Left lung (tissue), 10 donors: ENCODE data around the gene PPP1R1C. TPM values are rescaled to one million over a fixed set of nuclear protein-coding genes. Genes with fewer than 3 reads are reported as not detected.
A peak's percentile ranks its signal among the peaks of the same experiment; 100 is the strongest.
"Not testable (repeated sequence)": the region's sequence is repeated elsewhere in the genome, so short reads cannot be mapped to it uniquely, and the experiment has no call there.

Experiments used
- ATAC-seq: fragments of 200-7000 bp; cut with Tn5 transposase; one replicate; pipeline ENCODE4 v1.9.1; 2020; ENCODE audit warnings: moderate library complexity
- DNase-seq, 4 donors: peaks; one replicate each; pipeline ENCODE4 v3.0.0-alpha.2; 2013 to 2020
- H3K27ac ChIP-seq, 2 donors: fragments of 200-600 bp; sonication (generic) in 1 of 2; one replicate each; pipeline versions ENCODE4 v1.5.0 to v1.8.0; 2020 to 2021
- H3K27me3 ChIP-seq, 2 donors: fragments of 200-600 bp; sonication (generic) in 1 of 2; one replicate each; pipeline versions ENCODE4 v1.5.0 to v1.8.0; 2020 to 2021
- H3K36me3 ChIP-seq, 2 donors: fragments of 200-600 bp; sonication (generic) in 1 of 2; one replicate each; pipeline versions ENCODE4 v1.5.0 to v1.8.0; 2020 to 2021
- H3K4me1 ChIP-seq, 2 donors: fragments of 200-600 bp; one replicate each; pipeline ENCODE4 v1.8.0; 2021
- H3K4me3 ChIP-seq, 2 donors: fragments of 200-600 bp; sonication (generic) in 1 of 2; one replicate each; pipeline versions ENCODE4 v1.5.0 to v1.8.0; 2020 to 2021; ENCODE audit warnings: mild to moderate bottlenecking in 1 of 2
- H3K9me3 ChIP-seq, 2 donors: fragments of 200-600 bp; sonication (generic) in 1 of 2; one replicate each; pipeline versions ENCODE4 v1.5.0 to v1.8.0; 2020 to 2021
- intact Hi-C, 2 donors: fragments of 100-400 bp; cut with DNase I; formaldehyde crosslinking; loops; one replicate each; pipeline versions ENCODE4 v1.11.2 to v1.14.2; 2022
- polyA plus RNA-seq, 6 donors: library from polyadenylated mRNA; unstranded; fragments of 120-200 nt; gene quantifications; one replicate each; pipeline ENCODE4 v1.2.1, GENCODE V29; 2013; ENCODE audit not compliant: insufficient read length in 6 of 6
- total RNA-seq, 2 donors: library from RNA; stranded (reverse); fragmentation: NEBNext Ultra II Directional; extraction: Animal tissue kit (Norgen Biotek cat#: 25700); gene quantifications; one replicate each; pipeline ENCODE4 v1.2.1, GENCODE V29; 2021
- TF ChIP-seq, protein P1 (sequence below), 2 donors: fragments of 200-600 bp; sonication (generic) in 1 of 2; IDR thresholded peaks; one replicate each; pipeline versions ENCODE4 v1.5.0 to v1.8.0; 2021; ENCODE audit warnings: antibody characterized with exemption in 2 of 2
- donor health status: DM: no; HTN: yes; CAD: no.
- donor health status: DM: no; HTN: no; CAD: no.

PPP1R1C gene
- total and polyA plus RNA-seq, 8 donors: 0.79 to 11.8 (median 2.8) TPM

DNA sequence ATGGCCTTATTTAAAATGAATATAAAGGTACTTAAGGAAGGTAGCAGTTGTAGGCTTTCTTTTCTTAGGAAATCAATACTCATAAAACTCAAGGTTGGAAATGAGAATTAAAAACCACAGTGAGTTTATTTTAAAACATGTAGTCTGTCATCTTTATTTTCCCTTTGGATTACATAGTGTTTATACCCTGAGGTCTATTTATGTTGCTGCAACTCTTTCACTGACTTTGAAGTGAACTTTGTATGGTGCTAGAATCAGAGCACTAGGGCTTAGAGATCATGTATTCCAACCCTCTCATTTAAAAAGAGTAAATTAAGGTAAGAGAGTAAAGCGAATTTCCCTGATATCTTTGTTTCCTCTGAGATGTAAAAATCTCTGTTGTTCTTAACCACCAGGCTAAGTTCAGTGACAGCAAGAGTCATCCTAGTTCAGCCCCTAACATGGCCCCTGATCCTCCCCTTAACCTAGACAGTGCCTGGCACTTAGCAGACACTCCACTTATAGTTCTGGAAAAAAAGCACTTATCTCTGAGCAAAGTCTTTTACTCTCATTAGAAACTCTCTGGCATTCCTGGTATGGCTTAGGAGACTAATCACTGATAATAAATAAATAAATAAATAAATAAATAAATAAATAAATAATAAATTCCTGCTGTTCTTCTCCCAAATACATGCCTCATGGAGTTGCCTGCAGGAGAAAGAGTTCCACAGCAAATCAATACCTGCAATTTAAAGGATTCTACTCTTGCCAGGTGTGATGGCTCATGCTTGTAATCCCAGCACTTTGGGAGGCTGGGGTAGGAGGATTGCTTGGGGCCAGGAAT, 33.0 kb upstream of the PPP1R1C start:
- Histone ChIP-seq H3K27me3 (no peaks in the 10 kb centered on the region), H3K4me3 (no peak overlapping the region), H3K27ac (no peak overlapping the region), H3K4me1 (peaks cover 0 to 3% of the 10 kb centered on the region in 2 donors), H3K36me3 (no peaks in the 10 kb centered on the region), H3K9me3 (no peaks in the 10 kb centered on the region)
- TF ChIP-seq, protein P1, sequence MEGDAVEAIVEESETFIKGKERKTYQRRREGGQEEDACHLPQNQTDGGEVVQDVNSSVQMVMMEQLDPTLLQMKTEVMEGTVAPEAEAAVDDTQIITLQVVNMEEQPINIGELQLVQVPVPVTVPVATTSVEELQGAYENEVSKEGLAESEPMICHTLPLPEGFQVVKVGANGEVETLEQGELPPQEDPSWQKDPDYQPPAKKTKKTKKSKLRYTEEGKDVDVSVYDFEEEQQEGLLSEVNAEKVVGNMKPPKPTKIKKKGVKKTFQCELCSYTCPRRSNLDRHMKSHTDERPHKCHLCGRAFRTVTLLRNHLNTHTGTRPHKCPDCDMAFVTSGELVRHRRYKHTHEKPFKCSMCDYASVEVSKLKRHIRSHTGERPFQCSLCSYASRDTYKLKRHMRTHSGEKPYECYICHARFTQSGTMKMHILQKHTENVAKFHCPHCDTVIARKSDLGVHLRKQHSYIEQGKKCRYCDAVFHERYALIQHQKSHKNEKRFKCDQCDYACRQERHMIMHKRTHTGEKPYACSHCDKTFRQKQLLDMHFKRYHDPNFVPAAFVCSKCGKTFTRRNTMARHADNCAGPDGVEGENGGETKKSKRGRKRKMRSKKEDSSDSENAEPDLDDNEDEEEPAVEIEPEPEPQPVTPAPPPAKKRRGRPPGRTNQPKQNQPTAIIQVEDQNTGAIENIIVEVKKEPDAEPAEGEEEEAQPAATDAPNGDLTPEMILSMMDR (IDR thresholded peaks at IDR 0.05): no peak
- intact Hi-C loops: no loop called here
- DNase-seq (no peak), ATAC-seq (no peak)

DNA sequence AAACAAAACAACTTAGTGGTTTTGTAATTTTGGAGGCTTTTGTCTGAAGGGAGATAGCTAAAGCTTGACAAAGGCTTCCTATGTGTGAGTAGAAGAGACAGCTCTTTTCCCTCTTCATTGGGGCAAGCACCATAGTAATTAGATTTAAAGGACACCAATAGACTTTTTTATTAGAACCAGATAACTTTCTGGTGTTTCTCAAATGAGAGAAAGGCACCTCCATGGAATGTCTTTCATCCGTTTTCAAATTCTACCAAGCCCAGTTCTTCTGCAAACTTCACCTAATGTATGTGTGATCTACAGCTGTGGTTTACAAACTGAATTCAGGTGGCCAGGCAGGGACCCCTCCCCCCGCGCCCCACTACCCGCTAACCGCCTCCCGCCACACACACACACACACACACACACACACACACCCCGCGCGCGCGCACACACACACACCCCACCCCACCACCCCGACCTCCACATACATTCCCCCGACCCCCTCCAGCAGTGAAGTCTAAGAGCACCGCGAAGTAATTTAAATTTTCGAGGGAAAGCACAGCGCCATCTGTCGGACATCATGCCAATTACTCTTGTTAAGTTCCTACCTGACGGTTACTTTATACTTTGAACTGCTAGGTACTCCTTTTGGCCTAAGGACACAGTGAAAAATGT, 31.6 kb upstream of the PPP1R1C start:
- TF ChIP-seq, protein P1 (IDR thresholded peaks at IDR 0.05): peak; percentile 44 to 47
- no peaks in the 10 kb centered on the region for H3K27me3 ChIP-seq
- H3K4me1 ChIP-seq: peaks cover 0 to 3% of the 10 kb centered on the region in 2 donors
- no peak overlapping the region for H3K4me3 ChIP-seq
- intact Hi-C loops: no loop called here
- peak; percentile 94 for ATAC-seq
- no peaks in the 10 kb centered on the region for H3K36me3 ChIP-seq
- H3K27ac ChIP-seq: no peak overlapping the region
- H3K9me3 ChIP-seq: no peaks in the 10 kb centered on the region
- peak; percentile 53 to 79 (median 61) for DNase-seq

DNA sequence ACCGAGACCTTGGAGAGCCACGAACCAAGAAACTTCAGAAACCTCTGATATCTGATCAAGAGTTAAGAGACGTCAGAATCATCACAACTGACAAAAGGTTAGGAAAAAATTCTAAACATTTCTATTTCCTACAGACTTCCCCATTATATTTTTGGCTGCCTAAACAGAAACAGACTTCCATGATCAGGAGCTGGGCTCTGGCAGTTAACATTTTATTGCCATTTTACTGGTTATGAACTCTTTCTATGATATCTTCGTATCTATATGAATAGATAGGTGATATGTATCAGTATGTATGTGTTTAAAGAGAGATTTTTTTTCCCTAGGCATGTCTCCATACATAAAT, 31.1 kb upstream of the PPP1R1C start:
- intact Hi-C loops: no loop called here
- H3K27me3 ChIP-seq: no peaks in the 10 kb centered on the region
- TF ChIP-seq, protein P1 (IDR thresholded peaks at IDR 0.05): no peak
- ATAC-seq (peak; percentile 21), DNase-seq (no peak)
- H3K4me3 ChIP-seq: no peak overlapping the region
- H3K36me3 ChIP-seq: no peaks in the 10 kb centered on the region
- peak overlapping the region in 1 of 2 donors; percentile 20 for H3K27ac ChIP-seq
- H3K4me1 ChIP-seq: peaks cover 0 to 3% of the 10 kb centered on the region in 2 donors
- H3K9me3 ChIP-seq: no peaks in the 10 kb centered on the region

DNA sequence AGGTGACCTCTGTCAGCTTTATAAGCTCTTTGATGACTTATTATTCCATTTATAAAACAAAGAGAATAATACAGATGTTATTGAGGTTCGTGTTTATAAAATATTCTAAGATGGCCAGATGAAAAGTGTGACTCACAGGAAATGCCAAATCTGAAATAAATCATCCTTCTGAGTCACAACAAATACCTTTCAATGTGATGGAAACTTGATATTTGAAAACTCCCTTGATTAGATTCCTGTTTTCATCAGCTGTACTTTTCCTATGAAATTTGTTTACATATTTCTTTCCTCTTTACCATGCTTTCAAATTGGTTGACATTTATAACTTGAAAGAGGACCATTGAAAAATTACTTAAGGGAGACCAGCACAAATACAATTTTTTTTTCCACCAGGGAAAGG, 30.6 kb upstream of the PPP1R1C start:
- intact Hi-C loops: no loop called here
- ATAC-seq (no peak), DNase-seq (no peak)
- H3K27me3 ChIP-seq: no peaks in the 10 kb centered on the region
- H3K27ac ChIP-seq: peak overlapping the region in 1 of 2 donors; percentile 20
- peaks cover 0 to 3% of the 10 kb centered on the region in 2 donors for H3K4me1 ChIP-seq
- TF ChIP-seq, protein P1 (IDR thresholded peaks at IDR 0.05): no peak
- H3K36me3 ChIP-seq: no peaks in the 10 kb centered on the region
- H3K4me3 ChIP-seq: no peak overlapping the region
- H3K9me3 ChIP-seq: no peaks in the 10 kb centered on the region

DNA sequence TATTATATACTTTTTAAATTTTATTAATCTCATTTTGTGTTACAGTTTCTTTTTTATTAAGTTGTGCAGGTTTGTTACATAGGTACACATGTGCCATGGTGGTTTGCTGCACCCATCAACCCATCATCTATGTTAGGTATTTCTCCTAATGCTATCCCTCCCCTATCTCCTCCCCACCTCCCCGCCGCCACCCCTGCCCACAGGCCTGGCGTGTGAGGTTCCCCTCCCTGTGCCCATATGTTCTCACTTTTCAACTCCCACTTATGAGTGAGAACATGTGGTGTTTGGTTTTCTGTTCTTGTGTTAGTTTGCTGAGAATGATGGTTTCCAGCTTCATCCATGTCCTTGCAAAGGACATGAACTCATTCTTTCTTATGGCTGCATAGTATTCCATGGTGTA, 29.8 kb upstream of the PPP1R1C start:
- ATAC-seq, DNase-seq, intact Hi-C loops: not testable (repeated sequence)

More for the DNA sequence above, 29.8 kb upstream of the PPP1R1C start:
- not testable (repeated sequence) for H3K27me3 ChIP-seq, H3K36me3 ChIP-seq, H3K4me3 ChIP-seq, H3K27ac ChIP-seq, H3K9me3 ChIP-seq, H3K4me1 ChIP-seq
